Smooth muscle cell of the brain vasculature (primary cell): ENCODE data around the gene ACER1.
"Not testable (repeated sequence)": the region's sequence is repeated elsewhere in the genome, so short reads cannot be mapped to it uniquely, and the experiment has no call there.

Source experiments
- DNase-seq: peaks from one replicate; pipeline ENCODE4 v3.0.0-alpha.2; 2012; ENCODE audit warnings: low read depth, low spot score

Gene ACER1

GRCh38 chr19:6288737-6289136, 44.7 kb downstream of the ACER1 start:
- DNase-seq = no peak

GRCh38 chr19:6287269-6287885, 46.0 kb downstream of the ACER1 start:
- no peak for DNase-seq

GRCh38 chr19:6286676-6287075, 46.7 kb downstream of the ACER1 start:
- DNase-seq = no peak

- DNase-seq = not testable (repeated sequence)
These were observed 51.0 kb downstream of the ACER1 start for GRCh38 chr19:6282393-6282792.

- DNase-seq = peak; percentile 88
These were observed 53.4 kb downstream of the ACER1 start, which contains the start of gene MLLT1 for GRCh38 chr19:6279931-6280591. MLLT1 (minus strand) TSS chr19:6279975; CDS start chr19:6279784, 191 bp downstream.

GRCh38 chr19:6279620-6279930, 53.8 kb downstream of the ACER1 start:
- DNase-seq = no peak

- no peak for DNase-seq
These were observed 54.4 kb downstream of the ACER1 start for GRCh38 chr19:6278740-6279619.

- DNase-seq = no peak
These were observed 55.4 kb downstream of the ACER1 start for GRCh38 chr19:6278051-6278450.

- no peak for DNase-seq
These were observed 57.0 kb downstream of the ACER1 start for GRCh38 chr19:6276447-6276846.

GRCh38 chr19:6275170-6275744, 58.2 kb downstream of the ACER1 start:
- DNase-seq = no peak

GRCh38 chr19:6274756-6275155, 58.7 kb downstream of the ACER1 start:
- DNase-seq = no peak

- no peak for DNase-seq
These were observed 59.5 kb downstream of the ACER1 start for GRCh38 chr19:6273701-6274601.

- DNase-seq = no peak
These were observed 60.4 kb downstream of the ACER1 start for GRCh38 chr19:6272913-6273600.

- no peak for DNase-seq
These were observed 61.0 kb downstream of the ACER1 start for GRCh38 chr19:6272411-6272791.

- DNase-seq = no peak
These were observed 61.5 kb downstream of the ACER1 start for GRCh38 chr19:6271721-6272410.

- no peak for DNase-seq
These were observed 62.2 kb downstream of the ACER1 start for GRCh38 chr19:6271251-6271650.

- DNase-seq = no peak
These were observed 62.6 kb downstream of the ACER1 start for GRCh38 chr19:6270822-6271221.

GRCh38 chr19:6270076-6270745, 63.2 kb downstream of the ACER1 start:
- DNase-seq = no peak

GRCh38 chr19:6269101-6269886, 64.1 kb downstream of the ACER1 start:
- DNase-seq = no peak
